Mammary epithelial cell (primary cell): ENCODE data around the gene CTF1.

Source experiments
- EZH2 ChIP-seq: IDR thresholded peaks from 2 replicates; pipeline ENCODE4 v1.6.1; 2012; ENCODE audit warnings: low read length, inconsistent platforms, borderline replicate concordance
- TF ChIP-seq, protein P1 (sequence below), 2 donors: IDR thresholded peaks in 1 of 2; conservative IDR thresholded peaks in 1 of 2; 2 replicates each; pipeline ENCODE4 v1.5.1; 2011 to 2012; ENCODE audit warnings: inconsistent platforms in 2 of 2, low read length in 2 of 2, mild to moderate bottlenecking in 2 of 2, control low read depth in 1 of 2, low read depth in 1 of 2; ENCODE audit not compliant: insufficient read depth in 1 of 2; ENCODE audit errors: extremely low read depth in 1 of 2

DNA sequence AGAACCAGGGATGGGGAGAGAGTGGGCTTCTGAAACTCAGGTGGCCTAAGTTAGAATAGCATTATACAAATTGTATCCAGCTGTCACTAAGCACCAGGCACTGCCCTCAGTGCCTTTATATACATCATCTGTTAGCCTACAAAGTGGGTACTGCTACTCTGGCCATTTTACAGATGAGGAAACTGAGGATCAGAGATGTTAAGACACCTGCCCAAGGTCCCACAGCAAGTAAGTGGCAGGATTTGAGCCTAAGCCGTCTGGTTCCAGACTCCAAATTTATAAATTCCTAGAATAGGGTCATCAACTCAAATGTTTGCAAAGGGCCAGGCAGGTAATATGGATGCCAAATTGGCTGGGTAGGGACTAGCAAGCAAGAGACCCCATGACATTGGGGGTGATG is 54.8 kb downstream of the CTF1 start:
- TF ChIP-seq, protein P1, sequence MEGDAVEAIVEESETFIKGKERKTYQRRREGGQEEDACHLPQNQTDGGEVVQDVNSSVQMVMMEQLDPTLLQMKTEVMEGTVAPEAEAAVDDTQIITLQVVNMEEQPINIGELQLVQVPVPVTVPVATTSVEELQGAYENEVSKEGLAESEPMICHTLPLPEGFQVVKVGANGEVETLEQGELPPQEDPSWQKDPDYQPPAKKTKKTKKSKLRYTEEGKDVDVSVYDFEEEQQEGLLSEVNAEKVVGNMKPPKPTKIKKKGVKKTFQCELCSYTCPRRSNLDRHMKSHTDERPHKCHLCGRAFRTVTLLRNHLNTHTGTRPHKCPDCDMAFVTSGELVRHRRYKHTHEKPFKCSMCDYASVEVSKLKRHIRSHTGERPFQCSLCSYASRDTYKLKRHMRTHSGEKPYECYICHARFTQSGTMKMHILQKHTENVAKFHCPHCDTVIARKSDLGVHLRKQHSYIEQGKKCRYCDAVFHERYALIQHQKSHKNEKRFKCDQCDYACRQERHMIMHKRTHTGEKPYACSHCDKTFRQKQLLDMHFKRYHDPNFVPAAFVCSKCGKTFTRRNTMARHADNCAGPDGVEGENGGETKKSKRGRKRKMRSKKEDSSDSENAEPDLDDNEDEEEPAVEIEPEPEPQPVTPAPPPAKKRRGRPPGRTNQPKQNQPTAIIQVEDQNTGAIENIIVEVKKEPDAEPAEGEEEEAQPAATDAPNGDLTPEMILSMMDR (conservative IDR thresholded peaks at IDR 0.05 in 1 of 2, IDR thresholded peaks at IDR 0.05 in 1 of 2; ENCODE audit: extremely low read depth in 1 of 2, insufficient read depth in 1 of 2, low read depth in 1 of 2, low read length in 2 of 2): no peak
- no peak for TF ChIP-seq EZH2
